Stimulated activated CD8-positive, alpha-beta memory T cell treated with anti-CD3 and anti-CD28 coated beads, Interleukin-4, amount 100 ng/mL, for 48 hours (primary cell): ENCODE measurements around the gene LRRC47.
"Not testable (repeated sequence)": the region's sequence is repeated elsewhere in the genome, so short reads cannot be mapped to it uniquely, and the experiment has no call there.

Source experiments
- DNase-seq: peaks from one replicate; pipeline ENCODE4 v3.0.0-alpha.2; 2020

The LRRC47 gene

GRCh38 chr1:3814771-3815561 is 18.7 kb upstream of the LRRC47 start:
- DNase-seq = no peak

- DNase-seq = no peak
Measured at GRCh38 chr1:3814065-3814464, 17.8 kb upstream of the LRRC47 start.

GRCh38 chr1:3811595-3811911 is 15.3 kb upstream of the LRRC47 start:
- DNase-seq = no peak

DNA sequence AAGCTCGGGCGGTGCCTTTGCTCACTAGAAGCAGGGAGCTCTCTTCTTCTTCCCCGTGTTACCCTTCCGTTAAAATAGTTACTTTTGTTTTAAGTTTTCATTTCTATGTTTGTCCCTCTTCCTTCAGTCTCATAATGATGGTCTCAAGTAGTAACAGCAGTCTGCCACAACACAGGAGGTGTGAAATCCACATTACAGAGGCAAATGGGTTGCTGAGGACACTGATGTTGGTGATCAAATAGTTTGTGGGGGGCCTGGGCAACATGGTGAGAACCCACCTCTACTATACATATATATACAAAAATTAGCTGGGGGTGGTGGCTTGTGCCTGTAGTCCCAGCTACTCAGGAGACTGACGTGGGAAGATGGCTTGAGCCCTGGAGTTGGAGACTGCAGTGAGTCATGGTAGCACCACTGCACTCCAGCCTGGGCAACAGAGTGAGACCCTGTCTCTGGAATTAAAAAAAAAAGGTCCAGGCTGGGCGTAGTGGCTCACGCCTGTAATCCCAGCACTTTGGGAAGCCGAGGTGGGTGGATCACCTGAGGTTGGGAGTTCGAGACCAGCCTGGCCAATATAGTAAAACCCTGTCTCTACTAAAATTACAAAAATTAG is 14.0 kb upstream of the LRRC47 start:
- DNase-seq = not testable (repeated sequence)

GRCh38 chr1:3809680-3810079 is 13.4 kb upstream of the LRRC47 start:
- no peak for DNase-seq

DNA sequence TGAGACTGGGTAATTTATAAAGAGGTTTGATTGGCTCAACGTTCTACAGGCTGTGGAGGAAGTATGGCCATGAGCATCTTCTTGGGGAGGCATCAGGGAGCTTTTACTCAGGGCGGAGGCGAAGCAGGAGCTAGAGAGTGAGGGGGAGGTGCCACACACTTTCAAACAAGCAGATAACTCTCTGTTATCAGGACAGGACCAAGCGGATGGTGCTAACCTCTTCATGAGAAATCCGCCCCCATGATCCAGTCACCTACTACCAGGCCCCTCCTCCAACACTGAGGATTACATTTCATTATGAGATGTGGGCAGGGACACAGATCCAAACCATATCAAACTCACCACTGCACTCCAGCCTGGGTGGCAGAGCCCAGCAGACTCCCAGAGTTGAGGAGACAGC is 11.5 kb upstream of the LRRC47 start:
- DNase-seq = no peak

DNA sequence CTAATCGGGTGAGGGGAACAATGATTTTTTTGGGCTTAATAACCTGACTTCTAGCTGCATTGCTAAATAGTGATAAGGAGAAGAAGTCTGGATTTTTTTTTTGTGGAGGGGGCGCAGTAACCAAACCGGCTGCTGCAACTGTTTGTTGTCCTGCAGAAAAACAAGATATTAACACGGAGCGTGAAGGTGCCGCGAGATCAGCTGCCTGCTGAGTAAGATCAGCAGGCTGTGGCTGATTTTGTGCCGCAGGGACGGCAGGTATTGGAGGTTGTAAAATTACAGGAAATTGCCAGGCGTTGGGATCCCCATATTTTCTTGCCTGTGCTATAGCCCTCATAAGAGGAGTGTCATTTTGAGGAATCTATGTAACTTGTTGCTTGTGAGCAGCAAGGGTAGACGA is 8.7 kb upstream of the LRRC47 start:
- no peak for DNase-seq

DNA sequence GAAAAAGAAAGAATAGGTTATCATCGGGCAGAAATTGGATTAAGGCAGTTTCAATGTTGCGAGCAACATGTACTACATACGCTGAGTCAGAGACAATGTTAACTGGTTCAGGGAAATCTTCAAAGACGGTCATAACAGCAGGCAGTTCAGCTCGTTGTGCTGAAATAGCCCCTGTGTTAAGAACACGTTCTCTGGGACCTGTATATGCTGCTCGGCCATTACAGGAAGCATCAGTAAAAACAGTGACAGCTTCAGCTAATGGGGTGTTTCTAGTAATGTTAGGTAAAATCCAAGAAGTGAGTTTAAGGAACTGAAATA is 8.3 kb upstream of the LRRC47 start:
- DNase-seq = not testable (repeated sequence)

DNA sequence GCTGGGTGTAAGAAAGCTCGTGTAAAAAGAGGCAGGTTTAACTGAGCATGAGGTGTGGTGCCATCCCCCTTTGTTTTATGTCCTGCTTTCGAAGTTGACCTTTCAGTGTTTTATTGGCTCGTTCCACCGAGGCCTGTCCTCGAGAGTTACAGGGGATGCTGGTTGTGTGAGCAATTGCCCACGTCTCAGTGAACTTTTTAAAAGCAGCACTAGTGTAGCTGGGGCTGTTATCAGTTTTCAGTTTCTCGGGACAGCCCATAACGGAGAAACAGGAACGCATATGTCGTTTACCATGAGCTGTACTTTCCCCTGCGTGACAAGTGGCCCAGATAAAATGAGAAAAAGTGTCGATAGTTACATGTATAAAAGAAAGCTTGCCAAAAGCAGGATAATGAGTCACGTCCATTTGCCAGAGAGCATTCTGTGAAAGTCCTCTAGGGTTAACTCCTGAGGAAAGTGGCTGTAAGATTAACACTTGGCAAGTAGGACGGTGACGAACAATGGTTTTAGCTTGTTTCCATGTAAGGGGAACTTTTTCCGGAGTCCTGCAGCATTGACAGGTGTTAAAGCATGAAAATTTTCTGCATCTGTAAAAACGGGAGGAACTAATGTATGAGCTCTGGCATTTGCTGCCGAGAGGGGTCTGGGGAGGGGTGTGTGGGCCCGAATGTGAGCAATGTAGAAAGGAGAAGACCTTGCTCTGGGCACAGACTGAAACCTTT is 7.8 kb upstream of the LRRC47 start:
- DNase-seq = no peak

- not testable (repeated sequence) for DNase-seq
Measured at GRCh38 chr1:3800795-3801194, 4.5 kb upstream of the LRRC47 start.

GRCh38 chr1:3799976-3800685 is 3.8 kb upstream of the LRRC47 start:
- no peak for DNase-seq

GRCh38 chr1:3795453-3796214 is 664 bp downstream of the LRRC47 start:
- no peak for DNase-seq

GRCh38 chr1:3790952-3791351 is 5.3 kb downstream of the LRRC47 start:
- DNase-seq = no peak

GRCh38 chr1:3790500-3790923 is 5.8 kb downstream of the LRRC47 start:
- no peak for DNase-seq

DNA sequence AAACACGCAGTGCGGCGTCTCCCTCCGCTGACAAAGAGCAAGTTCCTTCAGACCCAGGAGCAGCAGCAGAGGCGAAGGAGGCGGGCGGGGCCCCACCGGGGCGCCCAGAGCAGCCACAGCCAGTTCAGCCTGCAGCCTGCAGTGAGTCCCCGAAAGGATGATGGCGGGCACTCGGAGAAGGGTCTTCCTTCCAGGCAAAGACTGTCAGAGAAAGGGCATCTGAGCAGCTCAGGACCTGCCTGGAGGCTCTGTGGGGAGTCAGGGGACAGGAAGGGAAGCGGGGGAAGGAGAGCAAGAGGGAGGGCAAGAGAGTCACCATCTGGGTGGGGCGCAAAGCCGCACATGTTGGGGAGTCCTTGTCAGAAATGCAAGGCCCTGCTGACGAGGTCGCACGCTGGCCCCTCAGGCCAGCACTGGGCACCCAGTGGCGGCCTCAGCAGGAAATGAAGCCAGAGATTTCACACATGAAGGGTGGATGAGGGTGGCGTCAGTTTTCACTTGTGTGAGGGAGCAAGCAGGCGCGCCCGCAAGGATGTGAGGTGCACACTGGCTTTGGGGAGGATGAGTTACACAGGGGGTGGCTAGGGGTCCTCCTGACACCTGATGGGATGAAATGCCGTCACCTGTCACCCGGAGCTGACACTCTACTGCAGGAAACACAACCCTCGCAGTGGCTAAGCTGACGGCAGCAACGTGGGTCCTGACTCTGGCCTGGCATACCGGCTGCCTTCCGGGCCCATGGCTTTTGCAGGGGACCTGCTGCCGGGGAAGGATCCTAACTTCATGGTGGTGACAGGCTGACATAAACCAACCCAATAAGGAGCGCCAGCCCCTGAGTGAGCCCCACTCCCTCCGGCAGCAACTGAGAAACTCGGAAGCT is 6.6 kb downstream of the LRRC47 start:
- no peak for DNase-seq

GRCh38 chr1:3788756-3789420 is 7.4 kb downstream of the LRRC47 start:
- no peak for DNase-seq

DNA sequence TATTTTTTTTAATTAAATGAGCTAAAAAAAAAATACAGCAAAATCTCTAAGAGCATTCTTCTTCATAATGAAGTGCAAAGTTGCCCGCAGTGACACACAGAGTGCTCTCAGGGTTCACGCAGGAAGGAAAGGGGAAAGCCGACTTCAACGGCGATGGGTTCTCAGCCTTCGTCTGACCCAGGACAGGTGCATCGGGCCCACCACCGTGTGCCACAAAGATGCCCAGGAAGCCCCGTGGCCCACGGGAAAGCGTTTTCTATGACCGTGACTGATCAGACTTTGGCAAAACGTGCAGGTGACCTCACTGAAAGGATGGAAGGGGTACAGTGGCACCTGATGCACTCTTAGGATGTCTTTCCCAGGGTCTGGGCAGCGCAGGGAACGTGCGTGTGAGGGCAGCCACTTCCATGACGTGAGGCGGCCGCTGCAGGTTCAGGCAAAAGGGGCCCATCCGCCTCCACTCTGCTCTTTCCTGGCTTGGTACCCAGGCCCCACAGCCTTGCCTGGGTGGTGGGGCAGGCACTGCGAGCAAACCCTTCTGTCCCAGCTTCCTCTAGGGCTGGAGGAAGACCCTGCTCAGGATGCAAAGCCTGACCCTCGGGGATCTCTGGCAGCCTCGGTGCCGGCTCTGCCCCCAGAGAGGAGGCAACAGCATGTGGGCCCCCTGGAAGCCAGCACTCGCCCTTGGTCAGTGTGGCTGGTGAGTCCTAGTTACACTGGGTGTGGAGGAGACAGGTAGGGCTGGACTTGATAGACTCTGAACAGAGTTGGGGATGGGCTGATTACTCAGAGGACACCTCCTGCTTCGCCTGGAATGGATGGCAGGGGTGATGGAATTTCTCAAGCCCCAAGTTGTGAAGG is 8.3 kb downstream of the LRRC47 start:
- DNase-seq = no peak

DNA sequence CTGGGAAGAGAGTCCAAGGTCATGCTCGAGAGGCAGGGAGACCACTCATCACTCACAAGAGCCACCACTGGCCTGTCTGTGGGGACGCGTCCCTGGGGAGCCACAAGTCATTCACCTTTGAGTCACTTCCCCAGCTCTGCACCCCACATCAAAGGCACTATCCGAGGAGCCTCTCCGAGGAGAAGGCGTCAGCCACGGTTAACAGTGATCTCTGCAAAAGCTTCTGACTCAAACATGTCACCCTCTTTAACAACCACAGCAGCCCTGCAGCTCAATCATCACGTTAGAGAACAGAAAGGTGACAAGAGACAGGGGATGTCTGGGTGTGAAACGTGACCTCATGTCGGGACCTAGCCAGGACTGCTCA is 9.0 kb downstream of the LRRC47 start:
- peak; percentile 73 for DNase-seq

DNA sequence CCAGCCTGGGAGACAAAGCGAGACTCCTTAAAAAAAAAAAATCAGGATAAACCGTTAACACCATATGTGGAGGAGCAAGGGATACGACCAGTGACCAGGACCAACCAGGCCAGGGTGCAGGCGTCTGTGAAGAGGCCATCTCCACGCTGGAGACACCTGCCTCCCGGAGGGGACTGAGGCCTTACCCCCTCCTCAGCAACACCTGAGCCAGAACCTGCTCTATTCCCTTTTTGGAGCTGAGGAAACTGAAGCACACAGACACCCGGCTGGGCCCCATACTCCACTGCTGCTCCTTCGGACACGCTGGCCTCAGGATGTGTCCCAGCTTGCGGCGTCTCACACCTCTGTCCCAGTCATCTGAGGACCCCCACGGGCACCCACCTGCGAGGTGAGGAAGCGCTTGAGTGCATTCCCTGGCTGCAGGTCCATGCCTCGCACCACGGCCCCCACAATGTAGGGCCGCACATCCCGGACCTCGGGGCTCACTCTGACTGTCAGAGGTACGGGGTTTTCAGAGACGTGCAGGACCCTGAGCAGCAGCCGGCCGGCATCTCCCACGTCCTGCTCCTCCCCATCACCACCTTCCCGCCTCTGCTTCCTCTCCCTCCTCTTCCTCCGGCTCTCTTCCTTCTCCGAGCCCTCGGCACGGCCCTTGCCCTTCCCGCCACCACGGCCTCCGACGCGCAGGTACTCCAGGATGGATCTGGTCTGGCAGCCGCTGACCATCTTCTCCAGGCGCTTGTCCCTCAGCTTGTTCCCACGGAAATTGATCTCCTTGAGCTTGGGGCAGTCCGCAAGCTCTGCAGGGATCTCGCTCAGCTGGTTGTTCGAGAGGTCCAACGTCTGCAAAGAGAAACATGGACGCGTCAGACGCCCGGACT is 9.6 kb downstream of the LRRC47 start:
- no peak for DNase-seq
